Testis (tissue), 3 donors: ENCODE results near the gene TBL1XR1. TPM values are rescaled to one million over a fixed set of nuclear protein-coding genes. Genes with fewer than 3 reads are reported as not detected.

Experiments used
- DNase-seq: peaks from one replicate; pipeline ENCODE4 v3.0.0-alpha.2; 2019
- H3K27ac ChIP-seq, 2 donors: fragments of 200-600 bp; sonication (generic); one replicate each; pipeline ENCODE4 v1.5.1; 2019
- H3K27me3 ChIP-seq: fragments of 200-600 bp; sonication (generic); one replicate; pipeline ENCODE4 v1.5.1; 2019
- H3K36me3 ChIP-seq: fragments of 200-600 bp; sonication (generic); one replicate; pipeline ENCODE4 v1.5.1; 2017; ENCODE audit warnings: low read depth; ENCODE audit errors: missing control alignments
- H3K4me1 ChIP-seq: fragments of 200-600 bp; sonication (generic); one replicate; pipeline ENCODE4 v1.5.1; 2019
- H3K4me3 ChIP-seq, 2 donors: fragments of 200-600 bp; sonication (generic); one replicate each; pipeline ENCODE4 v1.5.1; 2017 to 2019
- H3K9me3 ChIP-seq: fragments of 200-600 bp; sonication (generic); one replicate; pipeline ENCODE4 v1.5.1; 2017
- POLR2A ChIP-seq: fragments of 450-650 bp; IDR thresholded peaks from one replicate; pipeline ENCODE4 v1.6.1; 2017; ENCODE audit warnings: antibody characterized with exemption, mild to moderate bottlenecking, moderate library complexity
- whole genome bisulfite sequencing, 2 donors: methylation state at CpG; one replicate each; pipeline ENCODE4 v1.1.5; 2018; 5-methylcytosine and 5-hydroxymethylcytosine counted together
- intact Hi-C: fragments of 100-400 bp; cut with DNase I; formaldehyde crosslinking; loops from one replicate; pipeline ENCODE4 v1.15.1; 2023; ENCODE audit warnings: low total_unique reads
- polyA plus RNA-seq: library from polyadenylated mRNA; stranded (reverse); fragments of 350-450 nt; fragmentation: Illumina TruSeq; extraction: RNeasy Lipid Tissue Mini Kit (QIAGEN cat#74804); gene quantifications from one replicate; pipeline ENCODE4 v1.2.3, GENCODE V29; 2014; ENCODE audit warnings: low read depth, low replicate concordance; ENCODE audit not compliant: insufficient read depth
- total RNA-seq, 2 donors: library from RNA; depleted of rRNA; stranded (reverse); fragments of >200 nt; gene quantifications; one replicate each; pipeline ENCODE4 v1.2.3, GENCODE V29; 2016
- TF ChIP-seq, protein P1 (sequence below), 3 experiments: fragments of 450-650 bp in 2 of 3; fragments of 200-600 bp in 1 of 3; sonication (generic) in 1 of 3; IDR thresholded peaks; one replicate each; pipeline ENCODE4 v1.5.1; 2016 to 2019; ENCODE audit warnings: antibody characterized with exemption in 3 of 3, mild to moderate bottlenecking in 2 of 3, moderate library complexity in 1 of 3

The TBL1XR1 gene
- total and polyA plus RNA-seq, 3 donors from 2014 or later, result 44.2 to 67.6 (median 59.8) TPM

DNA sequence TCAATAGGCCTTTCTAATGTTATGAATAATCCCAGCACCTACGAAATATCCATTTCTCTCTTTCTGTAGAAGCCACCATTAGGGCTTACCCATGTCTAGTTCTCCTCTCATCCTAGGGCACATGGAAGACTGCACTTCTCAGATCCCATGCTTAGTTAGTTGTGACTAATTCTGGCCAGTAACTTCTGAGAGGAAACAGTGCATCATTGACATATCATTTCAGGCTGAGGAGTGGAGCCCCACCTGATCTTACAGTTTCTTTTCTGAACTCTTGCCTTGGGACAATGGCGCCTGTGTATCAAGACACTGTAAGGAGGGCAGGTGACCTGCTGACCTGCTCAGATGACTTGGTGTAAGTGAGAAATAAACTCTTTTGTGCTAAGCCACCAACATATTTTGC, 39.4 kb upstream of the TBL1XR1 start:
- no peak for TF ChIP-seq POLR2A
- TF ChIP-seq, protein P1, sequence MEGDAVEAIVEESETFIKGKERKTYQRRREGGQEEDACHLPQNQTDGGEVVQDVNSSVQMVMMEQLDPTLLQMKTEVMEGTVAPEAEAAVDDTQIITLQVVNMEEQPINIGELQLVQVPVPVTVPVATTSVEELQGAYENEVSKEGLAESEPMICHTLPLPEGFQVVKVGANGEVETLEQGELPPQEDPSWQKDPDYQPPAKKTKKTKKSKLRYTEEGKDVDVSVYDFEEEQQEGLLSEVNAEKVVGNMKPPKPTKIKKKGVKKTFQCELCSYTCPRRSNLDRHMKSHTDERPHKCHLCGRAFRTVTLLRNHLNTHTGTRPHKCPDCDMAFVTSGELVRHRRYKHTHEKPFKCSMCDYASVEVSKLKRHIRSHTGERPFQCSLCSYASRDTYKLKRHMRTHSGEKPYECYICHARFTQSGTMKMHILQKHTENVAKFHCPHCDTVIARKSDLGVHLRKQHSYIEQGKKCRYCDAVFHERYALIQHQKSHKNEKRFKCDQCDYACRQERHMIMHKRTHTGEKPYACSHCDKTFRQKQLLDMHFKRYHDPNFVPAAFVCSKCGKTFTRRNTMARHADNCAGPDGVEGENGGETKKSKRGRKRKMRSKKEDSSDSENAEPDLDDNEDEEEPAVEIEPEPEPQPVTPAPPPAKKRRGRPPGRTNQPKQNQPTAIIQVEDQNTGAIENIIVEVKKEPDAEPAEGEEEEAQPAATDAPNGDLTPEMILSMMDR (IDR thresholded peaks at IDR 0.05), result no peak
- no peak overlapping the region for H3K27ac ChIP-seq
- no peak overlapping the region for H3K4me3 ChIP-seq
- no peaks in the 10 kb centered on the region for H3K9me3 ChIP-seq
- H3K4me1 ChIP-seq, result no peaks in the 10 kb centered on the region
- no peaks in the 10 kb centered on the region for H3K36me3 ChIP-seq
- H3K27me3 ChIP-seq, result no peaks in the 10 kb centered on the region
- intact Hi-C loops, result no loop called here
- WGBS, 2 donors, result 86 to 92% methylated on average over 2 of the region's 2 CpGs
- no peak for DNase-seq

DNA sequence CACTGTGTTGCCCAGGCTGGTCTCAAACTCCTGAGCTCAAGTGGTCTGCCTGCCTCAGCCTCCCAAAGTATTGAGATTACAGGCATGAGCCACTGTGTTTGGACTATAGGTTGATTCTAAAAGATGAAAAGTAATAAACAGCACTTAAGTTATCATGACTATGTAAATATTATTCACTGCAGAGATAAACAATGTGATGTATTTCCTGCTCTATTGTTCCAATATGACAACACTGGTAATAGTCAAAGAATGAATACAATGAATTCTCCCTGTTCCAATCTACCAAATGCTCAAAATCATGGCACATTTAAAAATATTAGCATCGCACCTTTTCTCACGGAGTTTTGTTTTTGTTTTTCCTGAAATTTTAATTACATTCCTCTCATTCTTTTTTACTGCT, 36.8 kb upstream of the TBL1XR1 start:
- Histone ChIP-seq H3K27ac (no peak overlapping the region), H3K4me1 (no peaks in the 10 kb centered on the region), H3K27me3 (no peaks in the 10 kb centered on the region), H3K4me3 (no peak overlapping the region), H3K36me3 (no peaks in the 10 kb centered on the region), H3K9me3 (no peaks in the 10 kb centered on the region)
- 86 to 94% methylated on average over 2 of the region's 2 CpGs for WGBS, 2 donors
- DNase-seq, result no peak
- TF ChIP-seq, protein P1 (IDR thresholded peaks at IDR 0.05), result no peak
- TF ChIP-seq POLR2A, result no peak
- intact Hi-C loops, result no loop called here

DNA sequence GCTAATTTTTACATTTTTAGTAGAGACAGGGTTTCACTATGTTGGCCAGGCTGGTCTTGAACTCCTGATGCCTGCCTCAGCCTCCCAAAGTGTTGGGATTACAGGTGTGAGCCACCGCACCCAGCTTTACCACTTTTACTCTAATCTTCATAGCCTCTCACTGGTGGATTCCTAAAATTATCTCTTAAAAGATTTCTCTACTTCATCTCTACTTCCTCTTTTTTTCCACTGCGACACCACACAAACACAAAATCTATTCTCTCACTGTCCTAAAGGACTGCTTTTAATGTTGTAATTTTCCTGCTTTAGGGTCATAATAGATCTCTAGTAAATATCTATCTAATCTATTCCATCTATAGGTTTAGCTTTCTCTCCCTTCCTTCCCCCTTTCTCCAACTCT, 34.0 kb upstream of the TBL1XR1 start:
- no peak for TF ChIP-seq POLR2A
- TF ChIP-seq, protein P1 (IDR thresholded peaks at IDR 0.05), result no peak
- WGBS, 2 donors, result 80 to 95% methylated on average over 2 of the region's 2 CpGs
- intact Hi-C loops, result no loop called here
- no peak overlapping the region for H3K4me3 ChIP-seq
- H3K4me1 ChIP-seq, result no peaks in the 10 kb centered on the region
- no peaks in the 10 kb centered on the region for H3K9me3 ChIP-seq
- H3K27me3 ChIP-seq, result no peaks in the 10 kb centered on the region
- no peaks in the 10 kb centered on the region for H3K36me3 ChIP-seq
- DNase-seq, result no peak
- no peak overlapping the region for H3K27ac ChIP-seq

DNA sequence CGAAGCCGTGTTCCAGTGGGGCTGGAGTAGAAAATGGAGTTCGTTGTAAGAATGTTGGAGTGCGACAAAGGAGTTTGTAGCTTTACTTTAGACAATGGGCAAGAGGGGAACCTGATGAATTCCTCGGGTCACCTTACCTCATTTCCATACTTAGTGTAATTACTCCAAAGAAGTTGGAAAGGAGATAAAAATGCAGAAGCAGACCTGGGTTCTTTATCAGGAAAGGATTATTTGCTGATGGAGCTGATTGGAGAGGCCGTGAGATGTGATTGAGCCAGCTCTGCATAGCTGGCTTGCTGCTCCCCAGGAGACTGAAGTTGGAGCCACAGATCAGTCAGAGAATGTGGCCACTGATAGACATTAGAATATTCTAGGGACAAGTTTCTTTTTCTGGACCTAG, 33.4 kb upstream of the TBL1XR1 start:
- H3K27me3 ChIP-seq, result no peaks in the 10 kb centered on the region
- TF ChIP-seq POLR2A, result no peak
- TF ChIP-seq, protein P1 (IDR thresholded peaks at IDR 0.05), result no peak
- no peaks in the 10 kb centered on the region for H3K4me1 ChIP-seq
- intact Hi-C loops, result no loop called here
- H3K4me3 ChIP-seq, result no peak overlapping the region
- no peak overlapping the region for H3K27ac ChIP-seq
- no peaks in the 10 kb centered on the region for H3K36me3 ChIP-seq
- DNase-seq, result no peak
- no peaks in the 10 kb centered on the region for H3K9me3 ChIP-seq
- 89 to 96% methylated on average over 6 of the region's 6 CpGs for WGBS, 2 donors

DNA sequence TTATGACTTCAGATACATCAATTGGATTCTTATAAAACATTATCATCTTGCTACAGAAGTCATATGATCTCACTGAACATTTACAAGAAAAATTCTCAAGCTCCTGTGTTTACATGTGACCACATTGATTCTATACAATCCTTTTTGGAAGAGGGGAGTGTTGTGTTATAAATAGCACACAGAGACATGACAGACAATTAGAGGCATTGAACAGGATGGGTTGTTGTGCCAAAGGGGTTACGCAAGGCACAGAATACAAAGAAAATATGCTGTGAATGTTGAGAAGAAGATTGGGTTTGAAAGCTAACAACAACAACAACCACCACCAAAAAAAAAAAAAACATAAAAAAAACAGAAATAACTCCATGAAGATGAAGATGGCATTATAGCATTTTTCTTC, 32.5 kb upstream of the TBL1XR1 start:
- no peak overlapping the region for H3K4me3 ChIP-seq
- no peaks in the 10 kb centered on the region for H3K27me3 ChIP-seq
- no peak for DNase-seq
- no peaks in the 10 kb centered on the region for H3K36me3 ChIP-seq
- H3K27ac ChIP-seq, result no peak overlapping the region
- no peaks in the 10 kb centered on the region for H3K4me1 ChIP-seq
- intact Hi-C loops, result no loop called here
- TF ChIP-seq, protein P1 (IDR thresholded peaks at IDR 0.05), result no peak
- no peak for TF ChIP-seq POLR2A
- H3K9me3 ChIP-seq, result no peaks in the 10 kb centered on the region
- 94 to 95% methylated on average over 1 of the region's 1 CpG for WGBS, 2 donors
